ENCODE results near the gene MAG.

The MAG gene

GRCh38 chr19:35299523-35300338, 7.8 kb downstream of the MAG start:
- DNase-seq (ENCODE audit: low read depth): no peak
- TF ChIP-seq CTCF (IDR thresholded peaks at IDR 0.05; ENCODE audit: control insufficient read depth, insufficient read depth, low read depth, low read length, missing control alignments): no peak
- H3K4me3 ChIP-seq (ENCODE audit: control insufficient read depth, low read depth, low read length): no peak overlapping the region

GRCh38 chr19:35300339-35300649, 8.3 kb downstream of the MAG start:
- TF ChIP-seq CTCF (IDR thresholded peaks at IDR 0.05; ENCODE audit: control insufficient read depth, insufficient read depth, low read depth, low read length, missing control alignments): no peak
- no peak for DNase-seq (ENCODE audit: low read depth)
- H3K4me3 ChIP-seq (ENCODE audit: control insufficient read depth, low read depth, low read length): no peak overlapping the region

GRCh38 chr19:35301961-35302360, 10.0 kb downstream of the MAG start:
- no peak for DNase-seq (ENCODE audit: low read depth)
- H3K4me3 ChIP-seq (ENCODE audit: control insufficient read depth, low read depth, low read length): no peak overlapping the region
- TF ChIP-seq CTCF (IDR thresholded peaks at IDR 0.05; ENCODE audit: control insufficient read depth, insufficient read depth, low read depth, low read length, missing control alignments): no peak

GRCh38 chr19:35302446-35302845, 10.5 kb downstream of the MAG start:
- H3K4me3 ChIP-seq (ENCODE audit: control insufficient read depth, low read depth, low read length): no peak overlapping the region
- TF ChIP-seq CTCF (IDR thresholded peaks at IDR 0.05; ENCODE audit: control insufficient read depth, insufficient read depth, low read depth, low read length, missing control alignments): no peak
- DNase-seq (ENCODE audit: low read depth): no peak

GRCh38 chr19:35303357-35303915, 11.5 kb downstream of the MAG start:
- no peak overlapping the region for H3K4me3 ChIP-seq (ENCODE audit: control insufficient read depth, low read depth, low read length)
- no peak for TF ChIP-seq CTCF (IDR thresholded peaks at IDR 0.05; ENCODE audit: control insufficient read depth, insufficient read depth, low read depth, low read length, missing control alignments)
- no peak for DNase-seq (ENCODE audit: low read depth)

- no peak for DNase-seq (ENCODE audit: low read depth)
- H3K4me3 ChIP-seq (ENCODE audit: control insufficient read depth, low read depth, low read length): no peak overlapping the region
- TF ChIP-seq CTCF (IDR thresholded peaks at IDR 0.05; ENCODE audit: control insufficient read depth, insufficient read depth, low read depth, low read length, missing control alignments): no peak
Measured at GRCh38 chr19:35304036-35304435, 12.1 kb downstream of the MAG start.

Measured in AG09309 (cell line).